Measurements from ENCODE around the gene NME7.
A peak's percentile ranks its signal among the peaks of the same experiment; 100 is the strongest.

The NME7 gene

DNA sequence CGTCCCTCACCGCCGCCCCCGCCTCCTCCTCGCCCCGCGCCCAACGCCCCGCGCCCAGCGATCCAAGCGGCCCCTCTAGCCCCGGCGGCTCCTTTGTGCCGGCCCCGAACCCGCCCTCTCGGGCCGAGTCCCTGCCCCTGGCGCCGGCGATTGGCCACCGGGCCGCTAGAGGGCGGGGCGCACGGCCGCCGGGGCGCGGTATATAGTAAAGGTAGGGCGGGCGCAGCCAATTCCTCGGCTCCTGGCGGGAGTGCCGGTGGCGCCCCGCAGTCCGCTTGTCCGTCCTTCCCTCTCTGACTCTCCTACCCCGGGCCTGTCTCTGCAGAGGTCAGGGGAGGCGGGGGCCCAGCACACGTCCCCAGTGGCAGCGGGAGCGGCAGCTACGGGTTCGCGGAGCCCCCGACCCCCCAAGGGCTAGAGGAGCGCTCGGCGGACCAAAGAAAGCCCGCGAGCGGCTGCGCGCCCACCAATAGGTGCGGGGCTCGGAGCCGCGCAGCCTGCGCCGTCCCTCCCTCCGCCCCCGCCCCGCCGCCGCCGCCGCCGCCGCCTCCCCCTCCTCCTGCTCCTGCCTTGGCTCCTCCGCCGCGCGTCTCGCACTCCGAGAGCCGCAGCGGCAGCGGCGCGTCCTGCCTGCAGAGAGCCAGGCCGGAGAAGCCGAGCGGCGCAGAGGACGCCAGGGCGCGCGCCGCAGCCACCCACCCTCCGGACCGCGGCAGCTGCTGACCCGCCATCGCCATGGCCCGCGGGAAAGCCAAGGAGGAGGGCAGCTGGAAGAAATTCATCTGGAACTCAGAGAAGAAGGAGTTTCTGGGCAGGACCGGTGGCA is 261.3 kb downstream of the NME7 start, which contains the start of gene ATP1B1 (continued):
- TF ChIP-seq, protein P1, sequence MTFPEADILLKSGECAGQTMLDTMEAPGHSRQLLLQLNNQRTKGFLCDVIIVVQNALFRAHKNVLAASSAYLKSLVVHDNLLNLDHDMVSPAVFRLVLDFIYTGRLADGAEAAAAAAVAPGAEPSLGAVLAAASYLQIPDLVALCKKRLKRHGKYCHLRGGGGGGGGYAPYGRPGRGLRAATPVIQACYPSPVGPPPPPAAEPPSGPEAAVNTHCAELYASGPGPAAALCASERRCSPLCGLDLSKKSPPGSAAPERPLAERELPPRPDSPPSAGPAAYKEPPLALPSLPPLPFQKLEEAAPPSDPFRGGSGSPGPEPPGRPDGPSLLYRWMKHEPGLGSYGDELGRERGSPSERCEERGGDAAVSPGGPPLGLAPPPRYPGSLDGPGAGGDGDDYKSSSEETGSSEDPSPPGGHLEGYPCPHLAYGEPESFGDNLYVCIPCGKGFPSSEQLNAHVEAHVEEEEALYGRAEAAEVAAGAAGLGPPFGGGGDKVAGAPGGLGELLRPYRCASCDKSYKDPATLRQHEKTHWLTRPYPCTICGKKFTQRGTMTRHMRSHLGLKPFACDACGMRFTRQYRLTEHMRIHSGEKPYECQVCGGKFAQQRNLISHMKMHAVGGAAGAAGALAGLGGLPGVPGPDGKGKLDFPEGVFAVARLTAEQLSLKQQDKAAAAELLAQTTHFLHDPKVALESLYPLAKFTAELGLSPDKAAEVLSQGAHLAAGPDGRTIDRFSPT (tag by site-specific recombination; IDR thresholded peaks at IDR 0.05), result no peak
- TF ChIP-seq ZFP3 (tag by site-specific recombination; IDR thresholded peaks at IDR 0.05; ENCODE audit: low read depth) (no peak), SP2 (tag by site-specific recombination; IDR thresholded peaks at IDR 0.05) (peak; percentile 59), ZNF610 (tag by site-specific recombination; IDR thresholded peaks at IDR 0.05; ENCODE audit: borderline replicate concordance) (peak; percentile 86), OSR2 (tag by site-specific recombination; IDR thresholded peaks at IDR 0.05) (peak; percentile 59), ZNF660 (tag by site-specific recombination; IDR thresholded peaks at IDR 0.05) (peak; percentile 33; the same call in 1 of the 2 replicates), ZNF16 (tag by site-specific recombination; IDR thresholded peaks at IDR 0.05; ENCODE audit: low read depth) (no peak), ZNF585B (tag by site-specific recombination; IDR thresholded peaks at IDR 0.05) (no peak), ZFHX2 (tag by site-specific recombination; conservative IDR thresholded peaks at IDR 0.05) (no peak; the same call in 1 of the 2 replicates), ZNF560 (tag by site-specific recombination; IDR thresholded peaks at IDR 0.05; ENCODE audit: borderline replicate concordance) (no peak), ZNF792 (tag by site-specific recombination; IDR thresholded peaks at IDR 0.05) (no peak), ZNF175 (tag by site-specific recombination; IDR thresholded peaks at IDR 0.05) (no peak), GLIS1 (tag by site-specific recombination; IDR thresholded peaks at IDR 0.05) (peak; percentile 70), ZNF341 (tag by site-specific recombination; IDR thresholded peaks at IDR 0.05; ENCODE audit: low read depth) (no peak; the same call in 1 of the 2 replicates), IKZF3 (tag by site-specific recombination; IDR thresholded peaks at IDR 0.05) (peak; percentile 77), GLI4 (tag by site-specific recombination; IDR thresholded peaks at IDR 0.05) (peak; percentile 70; the same call in 1 of the 2 replicates)
- TF ChIP-seq, protein P2, sequence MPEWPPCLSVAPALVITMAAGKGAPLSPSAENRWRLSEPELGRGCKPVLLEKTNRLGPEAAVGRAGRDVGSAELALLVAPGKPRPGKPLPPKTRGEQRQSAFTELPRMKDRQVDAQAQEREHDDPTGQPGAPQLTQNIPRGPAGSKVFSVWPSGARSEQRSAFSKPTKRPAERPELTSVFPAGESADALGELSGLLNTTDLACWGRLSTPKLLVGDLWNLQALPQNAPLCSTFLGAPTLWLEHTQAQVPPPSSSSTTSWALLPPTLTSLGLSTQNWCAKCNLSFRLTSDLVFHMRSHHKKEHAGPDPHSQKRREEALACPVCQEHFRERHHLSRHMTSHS (tag by site-specific recombination; IDR thresholded peaks at IDR 0.05), result no peak
- TF ChIP-seq, protein P3, sequence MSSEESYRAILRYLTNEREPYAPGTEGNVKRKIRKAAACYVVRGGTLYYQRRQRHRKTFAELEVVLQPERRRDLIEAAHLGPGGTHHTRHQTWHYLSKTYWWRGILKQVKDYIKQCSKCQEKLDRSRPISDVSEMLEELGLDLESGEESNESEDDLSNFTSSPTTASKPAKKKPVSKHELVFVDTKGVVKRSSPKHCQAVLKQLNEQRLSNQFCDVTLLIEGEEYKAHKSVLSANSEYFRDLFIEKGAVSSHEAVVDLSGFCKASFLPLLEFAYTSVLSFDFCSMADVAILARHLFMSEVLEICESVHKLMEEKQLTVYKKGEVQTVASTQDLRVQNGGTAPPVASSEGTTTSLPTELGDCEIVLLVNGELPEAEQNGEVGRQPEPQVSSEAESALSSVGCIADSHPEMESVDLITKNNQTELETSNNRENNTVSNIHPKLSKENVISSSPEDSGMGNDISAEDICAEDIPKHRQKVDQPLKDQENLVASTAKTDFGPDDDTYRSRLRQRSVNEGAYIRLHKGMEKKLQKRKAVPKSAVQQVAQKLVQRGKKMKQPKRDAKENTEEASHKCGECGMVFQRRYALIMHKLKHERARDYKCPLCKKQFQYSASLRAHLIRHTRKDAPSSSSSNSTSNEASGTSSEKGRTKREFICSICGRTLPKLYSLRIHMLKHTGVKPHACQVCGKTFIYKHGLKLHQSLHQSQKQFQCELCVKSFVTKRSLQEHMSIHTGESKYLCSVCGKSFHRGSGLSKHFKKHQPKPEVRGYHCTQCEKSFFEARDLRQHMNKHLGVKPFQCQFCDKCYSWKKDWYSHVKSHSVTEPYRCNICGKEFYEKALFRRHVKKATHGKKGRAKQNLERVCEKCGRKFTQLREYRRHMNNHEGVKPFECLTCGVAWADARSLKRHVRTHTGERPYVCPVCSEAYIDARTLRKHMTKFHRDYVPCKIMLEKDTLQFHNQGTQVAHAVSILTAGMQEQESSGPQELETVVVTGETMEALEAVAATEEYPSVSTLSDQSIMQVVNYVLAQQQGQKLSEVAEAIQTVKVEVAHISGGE (tag by site-specific recombination; conservative IDR thresholded peaks at IDR 0.05; ENCODE audit: low read depth), result peak; percentile 57; the same call in 1 of the 2 replicates
- TF ChIP-seq, protein P4, sequence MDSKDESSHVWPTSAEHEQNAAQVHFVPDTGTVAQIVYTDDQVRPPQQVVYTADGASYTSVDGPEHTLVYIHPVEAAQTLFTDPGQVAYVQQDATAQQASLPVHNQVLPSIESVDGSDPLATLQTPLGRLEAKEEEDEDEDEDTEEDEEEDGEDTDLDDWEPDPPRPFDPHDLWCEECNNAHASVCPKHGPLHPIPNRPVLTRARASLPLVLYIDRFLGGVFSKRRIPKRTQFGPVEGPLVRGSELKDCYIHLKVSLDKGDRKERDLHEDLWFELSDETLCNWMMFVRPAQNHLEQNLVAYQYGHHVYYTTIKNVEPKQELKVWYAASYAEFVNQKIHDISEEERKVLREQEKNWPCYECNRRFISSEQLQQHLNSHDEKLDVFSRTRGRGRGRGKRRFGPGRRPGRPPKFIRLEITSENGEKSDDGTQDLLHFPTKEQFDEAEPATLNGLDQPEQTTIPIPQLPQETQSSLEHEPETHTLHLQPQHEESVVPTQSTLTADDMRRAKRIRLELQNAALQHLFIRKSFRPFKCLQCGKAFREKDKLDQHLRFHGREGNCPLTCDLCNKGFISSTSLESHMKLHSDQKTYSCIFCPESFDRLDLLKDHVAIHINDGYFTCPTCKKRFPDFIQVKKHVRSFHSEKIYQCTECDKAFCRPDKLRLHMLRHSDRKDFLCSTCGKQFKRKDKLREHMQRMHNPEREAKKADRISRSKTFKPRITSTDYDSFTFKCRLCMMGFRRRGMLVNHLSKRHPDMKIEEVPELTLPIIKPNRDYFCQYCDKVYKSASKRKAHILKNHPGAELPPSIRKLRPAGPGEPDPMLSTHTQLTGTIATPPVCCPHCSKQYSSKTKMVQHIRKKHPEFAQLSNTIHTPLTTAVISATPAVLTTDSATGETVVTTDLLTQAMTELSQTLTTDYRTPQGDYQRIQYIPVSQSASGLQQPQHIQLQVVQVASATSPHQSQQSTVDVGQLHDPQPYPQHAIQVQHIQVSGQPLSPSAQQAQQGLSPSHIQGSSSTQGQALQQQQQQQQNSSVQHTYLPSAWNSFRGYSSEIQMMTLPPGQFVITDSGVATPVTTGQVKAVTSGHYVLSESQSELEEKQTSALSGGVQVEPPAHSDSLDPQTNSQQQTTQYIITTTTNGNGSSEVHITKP (tag by site-specific recombination; IDR thresholded peaks at IDR 0.05), result peak; percentile 93
- TF ChIP-seq, protein P5, sequence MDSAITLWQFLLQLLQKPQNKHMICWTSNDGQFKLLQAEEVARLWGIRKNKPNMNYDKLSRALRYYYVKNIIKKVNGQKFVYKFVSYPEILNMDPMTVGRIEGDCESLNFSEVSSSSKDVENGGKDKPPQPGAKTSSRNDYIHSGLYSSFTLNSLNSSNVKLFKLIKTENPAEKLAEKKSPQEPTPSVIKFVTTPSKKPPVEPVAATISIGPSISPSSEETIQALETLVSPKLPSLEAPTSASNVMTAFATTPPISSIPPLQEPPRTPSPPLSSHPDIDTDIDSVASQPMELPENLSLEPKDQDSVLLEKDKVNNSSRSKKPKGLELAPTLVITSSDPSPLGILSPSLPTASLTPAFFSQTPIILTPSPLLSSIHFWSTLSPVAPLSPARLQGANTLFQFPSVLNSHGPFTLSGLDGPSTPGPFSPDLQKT (IDR thresholded peaks at IDR 0.05; ENCODE audit: borderline replicate concordance, low read depth, low read length), result no peak
- TF ChIP-seq, protein P6, sequence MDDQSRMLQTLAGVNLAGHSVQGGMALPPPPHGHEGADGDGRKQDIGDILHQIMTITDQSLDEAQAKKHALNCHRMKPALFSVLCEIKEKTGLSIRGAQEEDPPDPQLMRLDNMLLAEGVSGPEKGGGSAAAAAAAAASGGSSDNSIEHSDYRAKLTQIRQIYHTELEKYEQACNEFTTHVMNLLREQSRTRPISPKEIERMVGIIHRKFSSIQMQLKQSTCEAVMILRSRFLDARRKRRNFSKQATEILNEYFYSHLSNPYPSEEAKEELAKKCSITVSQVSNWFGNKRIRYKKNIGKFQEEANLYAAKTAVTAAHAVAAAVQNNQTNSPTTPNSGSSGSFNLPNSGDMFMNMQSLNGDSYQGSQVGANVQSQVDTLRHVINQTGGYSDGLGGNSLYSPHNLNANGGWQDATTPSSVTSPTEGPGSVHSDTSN (CRISPR knock-in tag; IDR thresholded peaks at IDR 0.05), result peak; percentile 66; the same call in 1 of the 2 replicates
- TF ChIP-seq, protein P7, sequence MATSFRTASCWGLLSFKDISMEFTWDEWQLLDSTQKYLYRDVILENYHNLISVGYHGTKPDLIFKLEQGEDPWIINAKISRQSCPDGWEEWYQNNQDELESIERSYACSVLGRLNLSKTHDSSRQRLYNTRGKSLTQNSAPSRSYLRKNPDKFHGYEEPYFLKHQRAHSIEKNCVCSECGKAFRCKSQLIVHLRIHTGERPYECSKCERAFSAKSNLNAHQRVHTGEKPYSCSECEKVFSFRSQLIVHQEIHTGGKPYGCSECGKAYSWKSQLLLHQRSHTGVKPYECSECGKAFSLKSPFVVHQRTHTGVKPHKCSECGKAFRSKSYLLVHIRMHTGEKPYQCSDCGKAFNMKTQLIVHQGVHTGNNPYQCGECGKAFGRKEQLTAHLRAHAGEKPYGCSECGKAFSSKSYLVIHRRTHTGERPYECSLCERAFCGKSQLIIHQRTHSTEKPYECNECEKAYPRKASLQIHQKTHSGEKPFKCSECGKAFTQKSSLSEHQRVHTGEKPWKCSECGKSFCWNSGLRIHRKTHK (tag by site-specific recombination; IDR thresholded peaks at IDR 0.05), result no peak
- TF ChIP-seq, protein P8, sequence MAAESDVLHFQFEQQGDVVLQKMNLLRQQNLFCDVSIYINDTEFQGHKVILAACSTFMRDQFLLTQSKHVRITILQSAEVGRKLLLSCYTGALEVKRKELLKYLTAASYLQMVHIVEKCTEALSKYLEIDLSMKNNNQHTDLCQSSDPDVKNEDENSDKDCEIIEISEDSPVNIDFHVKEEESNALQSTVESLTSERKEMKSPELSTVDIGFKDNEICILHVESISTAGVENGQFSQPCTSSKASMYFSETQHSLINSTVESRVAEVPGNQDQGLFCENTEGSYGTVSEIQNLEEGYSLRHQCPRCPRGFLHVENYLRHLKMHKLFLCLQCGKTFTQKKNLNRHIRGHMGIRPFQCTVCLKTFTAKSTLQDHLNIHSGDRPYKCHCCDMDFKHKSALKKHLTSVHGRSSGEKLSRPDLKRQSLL (tag by site-specific recombination; IDR thresholded peaks at IDR 0.05), result no peak

Measured in HEK293 (cell line).